NCI-H526 (cell line): Measurements from ENCODE around the gene BRINP1.

Experiments used
- DNase-seq, 2 experiments: peaks; one replicate each; lab custom pipeline; 2025; lab: John Stamatoyannopoulos, UW

Gene BRINP1

DNA sequence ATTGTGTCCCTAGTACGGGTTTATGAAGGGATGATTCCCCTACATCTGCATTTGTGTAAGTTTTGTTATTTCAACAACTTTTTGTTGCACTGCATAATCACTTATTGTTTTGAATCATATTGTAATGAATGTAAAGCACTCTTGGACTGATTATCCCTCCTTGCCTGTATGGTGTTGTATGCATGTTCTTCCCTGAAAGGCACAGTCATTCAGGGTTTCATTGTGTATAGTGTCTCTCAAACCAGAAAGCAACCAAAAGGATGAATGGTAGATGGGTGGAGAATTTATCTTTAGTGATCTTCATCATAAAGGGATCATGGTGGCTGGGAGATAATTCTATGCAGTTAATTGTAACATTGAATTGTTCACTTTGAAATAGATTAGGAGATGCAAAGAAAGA is 247.3 kb downstream of the BRINP1 start:
- no peak for DNase-seq

GRCh38 chr9:119117409-119117808 is 251.8 kb downstream of the BRINP1 start:
- DNase-seq, result no peak
